ENCODE results near the gene ADAP1. TPM values are rescaled to one million over a fixed set of nuclear protein-coding genes. Genes with fewer than 3 reads are reported as not detected.
A peak's percentile ranks its signal among the peaks of the same experiment; 100 is the strongest.

Gene ADAP1
- total RNA-seq, 1 donor from 2014 or later, result 0.30 TPM

GRCh38 chr7:889025-889390 lies 65.5 kb downstream of the ADAP1 start:
- Histone ChIP-seq H3K4me3 (no peak overlapping the region), H3K79me2 (ENCODE audit: low read depth) (peaks cover 48% of the 10 kb centered on the region), H4K20me1 (ENCODE audit: low read depth) (peaks cover 55% of the 10 kb centered on the region), H3K9me3 (ENCODE audit: low read depth) (no peaks in the 10 kb centered on the region), H3K27ac (no peak overlapping the region), H2AFZ (replicated peaks) (no peak overlapping the region), H3K4me2 (no peak overlapping the region), H3K4me1 (no peaks in the 10 kb centered on the region), H3K9ac (no peak overlapping the region), H3K36me3 (no peaks in the 10 kb centered on the region), H3F3A (ENCODE audit: low read depth) (no peaks in the 10 kb centered on the region), H3K27me3 (no peaks in the 10 kb centered on the region)
- H3K27ac Mint-ChIP-seq, result no peak overlapping the region
- no peak for TF ChIP-seq EZH2phosphoT487 (IDR thresholded peaks at IDR 0.05)
- no peak for TF ChIP-seq CTCF (IDR thresholded peaks at IDR 0.05)
- no peak for TF ChIP-seq EZH2 (IDR thresholded peaks at IDR 0.05)
- H3K9me3 Mint-ChIP-seq, result no peaks in the 10 kb centered on the region
- H3K36me3 Mint-ChIP-seq, result peaks cover 19% of the 10 kb centered on the region
- peaks cover 7% of the 10 kb centered on the region for H3K27me3 Mint-ChIP-seq (ENCODE audit: insufficient read depth, low read depth)
- DNase-seq (ENCODE audit: low spot score), result no peak
- no peak overlapping the region for H3K4me3 Mint-ChIP-seq
- no peaks in the 10 kb centered on the region for H3K4me1 Mint-ChIP-seq

GRCh38 chr7:888081-889024 lies 66.1 kb downstream of the ADAP1 start:
- H3F3A ChIP-seq (ENCODE audit: low read depth), result no peaks in the 10 kb centered on the region
- Mint-ChIP-seq H3K27ac (peak overlapping the region; percentile 46), H3K4me3 (no peak overlapping the region), H3K36me3 (peaks cover 17% of the 10 kb centered on the region), H3K9me3 (no peaks in the 10 kb centered on the region), H3K27me3 (ENCODE audit: insufficient read depth, low read depth) (peaks cover 6% of the 10 kb centered on the region), H3K4me1 (no peaks in the 10 kb centered on the region)
- H2AFZ ChIP-seq (replicated peaks), result no peak overlapping the region
- peaks cover 55% of the 10 kb centered on the region for H3K79me2 ChIP-seq (ENCODE audit: low read depth)
- no peak for DNase-seq (ENCODE audit: low spot score)
- TF ChIP-seq EZH2 (IDR thresholded peaks at IDR 0.05) (no peak), CTCF (IDR thresholded peaks at IDR 0.05) (no peak), EZH2phosphoT487 (IDR thresholded peaks at IDR 0.05) (no peak)
- H4K20me1 ChIP-seq (ENCODE audit: low read depth), result peaks cover 62% of the 10 kb centered on the region
- no peak overlapping the region for H3K27ac ChIP-seq
- no peaks in the 10 kb centered on the region for H3K9me3 ChIP-seq (ENCODE audit: low read depth)
- no peaks in the 10 kb centered on the region for H3K36me3 ChIP-seq
- no peak overlapping the region for H3K9ac ChIP-seq
- no peak overlapping the region for H3K4me2 ChIP-seq
- H3K27me3 ChIP-seq, result no peaks in the 10 kb centered on the region
- no peak overlapping the region for H3K4me3 ChIP-seq
- no peaks in the 10 kb centered on the region for H3K4me1 ChIP-seq

GRCh38 chr7:887488-887820 lies 67.0 kb downstream of the ADAP1 start:
- Histone ChIP-seq H3K27ac (no peak overlapping the region), H3K79me2 (ENCODE audit: low read depth) (peaks cover 64% of the 10 kb centered on the region), H4K20me1 (ENCODE audit: low read depth) (peaks cover 71% of the 10 kb centered on the region), H2AFZ (replicated peaks) (no peak overlapping the region), H3K36me3 (no peaks in the 10 kb centered on the region), H3K4me1 (no peaks in the 10 kb centered on the region), H3K27me3 (no peaks in the 10 kb centered on the region), H3K4me3 (no peak overlapping the region), H3K9me3 (ENCODE audit: low read depth) (no peaks in the 10 kb centered on the region), H3K4me2 (no peak overlapping the region), H3K9ac (no peak overlapping the region), H3F3A (ENCODE audit: low read depth) (no peaks in the 10 kb centered on the region)
- Mint-ChIP-seq H3K4me3 (no peak overlapping the region), H3K27me3 (ENCODE audit: insufficient read depth, low read depth) (no peaks in the 10 kb centered on the region), H3K9me3 (no peaks in the 10 kb centered on the region), H3K4me1 (peaks cover 2% of the 10 kb centered on the region), H3K27ac (no peak overlapping the region), H3K36me3 (peaks cover 8% of the 10 kb centered on the region)
- TF ChIP-seq EZH2 (IDR thresholded peaks at IDR 0.05) (no peak), EZH2phosphoT487 (IDR thresholded peaks at IDR 0.05) (no peak), CTCF (IDR thresholded peaks at IDR 0.05) (no peak)
- no peak for DNase-seq (ENCODE audit: low spot score)
